Measurements from ENCODE around the gene DCAF7.

Gene DCAF7

GRCh38 chr17:63595132-63595531 is 44.9 kb downstream of the DCAF7 start:
- no peak for DNase-seq

- DNase-seq: no peak
These were observed 46.7 kb downstream of the DCAF7 start for GRCh38 chr17:63596856-63597586.

- no peak for DNase-seq
These were observed 48.0 kb downstream of the DCAF7 start for GRCh38 chr17:63598281-63598680.

- peak; percentile 36 for DNase-seq
These were observed 50.5 kb downstream of the DCAF7 start, which contains the start of gene TACO1 for GRCh38 chr17:63600569-63601438. Gene TACO1 (plus strand): TSS chr17:63600895. CDS start chr17:63601084, 189 bp downstream.

GRCh38 chr17:63601439-63602371 is 51.4 kb downstream of the DCAF7 start:
- no peak for DNase-seq

GRCh38 chr17:63609816-63610573 is 59.7 kb downstream of the DCAF7 start:
- no peak for DNase-seq

- no peak for DNase-seq
These were observed 60.6 kb downstream of the DCAF7 start for GRCh38 chr17:63610854-63611253.

GRCh38 chr17:63611354-63611753 is 61.1 kb downstream of the DCAF7 start:
- DNase-seq: no peak

GRCh38 chr17:63613663-63614062 is 63.4 kb downstream of the DCAF7 start:
- no peak for DNase-seq

GRCh38 chr17:63621229-63621683 is 71.0 kb downstream of the DCAF7 start:
- DNase-seq: no peak

- peak; percentile 98 for DNase-seq
These were observed 71.7 kb downstream of the DCAF7 start, which contains the start of gene MAP3K3 for GRCh38 chr17:63621684-63622573. Gene MAP3K3 (plus strand): TSS chr17:63622417. CDS start chr17:63622760, 343 bp downstream.

- DNase-seq: no peak
These were observed 72.5 kb downstream of the DCAF7 start for GRCh38 chr17:63622574-63623390.

- DNase-seq: no peak
These were observed 73.7 kb downstream of the DCAF7 start for GRCh38 chr17:63623786-63624530.

GRCh38 chr17:63624531-63624880 is 74.2 kb downstream of the DCAF7 start:
- DNase-seq: no peak

GRCh38 chr17:63626551-63627180 is 76.4 kb downstream of the DCAF7 start:
- DNase-seq: no peak

- DNase-seq: no peak
These were observed 79.3 kb downstream of the DCAF7 start for GRCh38 chr17:63629627-63630026.

GRCh38 chr17:63631062-63631461 is 80.8 kb downstream of the DCAF7 start:
- DNase-seq: no peak

- DNase-seq: no peak
These were observed 81.3 kb downstream of the DCAF7 start for GRCh38 chr17:63631626-63632025.

- DNase-seq: no peak
These were observed 83.5 kb downstream of the DCAF7 start for GRCh38 chr17:63633742-63634141.

Measured in NCI-H1417 treated with DMSO at 0.1 percent for 48 hours (cell line).